Fibroblast of skin of left quadriceps (primary cell): ENCODE data around the gene KLK6.

Experiments used
- DNase-seq, 2 experiments: peaks; one replicate each; pipeline ENCODE4 v3.0.0-alpha.2; 2013; ENCODE audit warnings: low read depth in 2 of 2

The KLK6 gene

GRCh38 chr19:50952910-50953309, 16.5 kb downstream of the KLK6 start, which contains the start of gene KLK5:
KLK5 (minus strand) TSS chr19:50953038; CDS start chr19:50952657, 381 bp downstream.
- no peak for DNase-seq

DNA sequence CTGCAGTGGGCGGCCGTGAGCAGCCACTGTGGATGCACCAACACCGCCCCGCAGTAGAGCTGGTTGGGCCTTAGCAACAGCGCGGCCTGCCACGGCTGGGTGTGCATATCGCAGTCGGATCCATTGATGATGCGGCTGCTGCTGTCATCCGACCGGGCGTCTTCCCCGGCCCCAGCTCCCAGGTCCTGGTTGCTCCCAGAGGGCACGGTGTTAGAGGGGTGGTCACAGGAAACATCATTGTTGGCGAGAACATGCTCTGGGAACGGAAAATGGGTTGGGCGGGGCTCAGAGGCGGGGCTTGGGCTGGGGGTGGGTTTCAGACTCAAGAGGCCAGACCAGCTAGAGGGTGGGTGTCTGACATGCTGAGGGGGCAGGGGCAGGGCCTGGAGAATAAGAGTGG, 19.5 kb downstream of the KLK6 start:
- no peak for DNase-seq

DNA sequence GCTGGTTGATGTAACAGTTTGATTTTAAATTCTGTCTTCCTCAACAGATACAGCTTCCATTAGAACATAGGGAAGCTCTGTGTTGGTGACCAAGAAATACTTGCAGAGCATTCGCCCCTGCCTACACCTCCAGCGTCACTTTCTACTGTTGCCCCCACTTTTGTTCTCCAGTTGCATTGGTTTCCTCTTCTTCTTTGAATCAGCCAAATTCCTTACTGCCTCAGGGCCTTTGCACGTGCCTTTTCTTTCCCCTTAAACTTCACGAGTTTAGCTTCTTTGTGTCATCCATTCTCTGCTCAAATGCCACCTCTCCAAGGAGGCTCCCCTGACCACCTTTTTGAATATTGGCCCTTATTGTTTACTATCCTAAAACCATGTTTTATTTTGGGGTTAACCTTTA, 22.3 kb downstream of the KLK6 start:
- no peak for DNase-seq

GRCh38 chr19:50944795-50945194, 24.6 kb downstream of the KLK6 start:
- no peak for DNase-seq

- no peak for DNase-seq
Observed at GRCh38 chr19:50943074-50943828, 26.1 kb downstream of the KLK6 start.

GRCh38 chr19:50939596-50939995, 29.8 kb downstream of the KLK6 start:
- no peak for DNase-seq

- no peak for DNase-seq
Observed at GRCh38 chr19:50933640-50934039, 35.8 kb downstream of the KLK6 start.

DNA sequence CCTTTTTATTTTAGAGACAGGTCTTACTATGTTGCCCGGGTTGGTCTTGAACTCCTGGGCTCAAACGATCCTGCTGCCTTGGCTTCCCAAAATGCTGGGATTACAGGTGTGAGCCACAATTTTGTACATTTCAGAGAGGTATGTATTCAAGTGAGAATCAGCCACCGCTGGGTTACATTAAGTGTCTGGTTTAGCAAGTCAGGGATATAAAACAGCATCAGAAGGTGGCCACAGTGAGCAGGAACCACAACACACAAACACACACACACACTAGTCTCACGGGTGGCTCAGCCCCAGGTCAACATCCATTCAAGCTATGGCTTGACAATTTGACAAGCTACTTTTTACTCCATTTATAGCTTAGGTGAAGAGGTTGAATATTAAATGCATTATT, 36.7 kb downstream of the KLK6 start:
- no peak for DNase-seq

GRCh38 chr19:50932018-50932689, 37.2 kb downstream of the KLK6 start:
- no peak for DNase-seq

GRCh38 chr19:50931023-50931422, 38.4 kb downstream of the KLK6 start:
- no peak for DNase-seq

DNA sequence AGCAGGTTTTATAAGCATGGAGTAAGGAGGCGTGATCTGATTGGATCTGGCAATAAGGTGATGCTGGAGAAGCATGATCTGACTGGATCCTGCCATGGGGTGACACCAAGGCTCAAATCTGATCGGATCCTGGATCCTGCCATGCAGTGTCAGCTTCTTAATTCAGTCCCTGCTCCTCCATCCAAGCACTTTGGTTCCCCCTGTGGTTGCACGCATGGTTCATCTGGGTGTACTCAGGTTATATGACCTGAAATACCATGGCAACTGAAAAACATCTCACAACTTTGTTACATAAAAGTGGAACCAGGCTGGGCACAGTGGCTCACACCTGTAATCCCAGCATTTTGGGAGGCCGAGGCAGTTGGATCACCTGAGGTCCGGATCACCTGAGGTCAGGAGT, 40.6 kb downstream of the KLK6 start:
- DNase-seq: no peak

- no peak for DNase-seq
Observed at GRCh38 chr19:50926144-50926543, 43.2 kb downstream of the KLK6 start.

DNA sequence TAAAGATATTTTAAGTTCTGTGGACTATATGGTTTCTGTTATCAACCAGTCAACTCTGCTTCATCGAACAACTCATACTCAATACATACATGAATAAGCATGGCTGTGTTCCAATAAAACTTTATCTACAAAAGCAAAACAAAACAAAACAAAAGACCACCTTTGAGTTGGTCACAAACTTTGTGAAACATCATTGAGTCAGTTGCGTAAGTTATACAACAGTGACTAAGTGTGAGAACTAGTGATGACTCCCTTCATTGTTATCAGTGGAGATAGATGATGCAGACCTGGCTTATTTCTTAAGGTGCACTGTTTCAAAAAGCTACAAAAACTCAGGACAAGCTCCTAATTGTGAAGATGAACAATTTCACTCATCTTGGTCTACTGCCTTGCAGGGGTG, 43.7 kb downstream of the KLK6 start:
- DNase-seq: no peak

GRCh38 chr19:50924586-50924985, 44.8 kb downstream of the KLK6 start:
- no peak for DNase-seq

- DNase-seq: peak; percentile 31 to 32
Observed at GRCh38 chr19:50922317-50922853, 47.0 kb downstream of the KLK6 start.

- DNase-seq: no peak
Observed at GRCh38 chr19:50921426-50922316, 47.7 kb downstream of the KLK6 start.

DNA sequence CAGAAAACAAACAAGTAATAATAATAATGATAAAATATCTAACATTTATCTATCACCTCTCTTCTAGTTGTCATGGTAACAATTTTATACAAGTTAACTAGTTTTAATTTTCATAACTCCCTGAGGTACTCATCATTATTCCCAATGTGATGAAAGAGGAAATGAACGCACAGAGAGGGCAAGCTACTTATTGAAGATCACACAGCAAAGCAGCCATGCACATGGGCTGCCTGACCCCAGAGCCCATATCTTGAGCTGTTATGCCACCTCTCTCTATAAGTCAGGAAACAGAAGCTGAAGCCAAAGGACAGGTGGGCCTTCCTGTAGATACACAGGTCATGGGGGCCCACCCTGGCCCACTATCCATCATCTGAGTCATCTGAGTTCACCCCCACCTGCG, 53.3 kb downstream of the KLK6 start:
- no peak for DNase-seq

DNA sequence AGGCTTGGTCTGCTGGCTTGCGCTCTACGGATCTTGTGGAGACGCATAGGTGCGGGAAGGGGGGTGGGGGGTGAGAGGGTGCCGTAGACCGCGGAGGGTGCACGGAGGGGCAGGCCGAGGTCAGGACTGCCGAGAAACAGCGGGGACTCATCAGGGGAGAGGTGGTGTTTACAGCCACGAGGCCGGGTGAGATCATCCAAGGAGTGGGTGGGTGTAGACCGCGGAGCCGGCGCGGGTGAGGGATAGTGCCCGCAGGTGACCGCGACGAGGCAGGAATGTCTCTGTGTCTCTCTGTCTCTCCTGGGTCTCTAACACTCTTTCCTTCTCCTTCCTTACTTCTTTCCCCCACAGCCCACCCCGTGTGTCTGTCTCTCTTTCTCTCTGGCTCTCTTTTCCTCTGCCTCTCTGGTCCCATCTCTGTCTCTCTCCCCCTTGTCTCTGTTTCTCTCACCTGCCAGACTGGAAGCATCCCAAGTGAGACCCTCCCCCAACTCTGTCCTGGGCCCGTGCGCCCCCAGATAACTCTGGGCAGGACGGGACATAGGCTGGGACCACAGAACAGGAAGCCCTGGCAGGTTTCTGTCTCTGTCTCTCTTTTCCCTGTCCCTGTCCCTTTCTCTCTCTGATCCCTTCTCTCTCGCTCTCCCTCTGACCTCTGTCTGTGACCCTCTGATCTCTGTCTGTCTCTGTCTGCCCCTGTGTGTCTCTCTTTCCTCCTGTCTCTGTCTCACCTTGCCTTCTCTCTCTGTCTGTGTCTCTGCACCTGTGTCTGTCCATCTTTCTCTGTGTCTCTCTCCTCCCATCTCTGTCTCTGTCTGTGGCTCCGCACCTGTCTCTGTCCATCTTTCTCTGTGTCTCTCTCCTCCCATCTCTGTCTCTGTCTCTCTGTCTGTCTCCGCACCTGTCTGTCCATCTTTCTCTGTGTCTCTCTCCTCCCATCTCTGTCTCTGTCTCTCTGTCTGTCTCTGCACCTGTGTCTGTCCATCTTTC, 56.4 kb downstream of the KLK6 start:
- no peak for DNase-seq

DNA sequence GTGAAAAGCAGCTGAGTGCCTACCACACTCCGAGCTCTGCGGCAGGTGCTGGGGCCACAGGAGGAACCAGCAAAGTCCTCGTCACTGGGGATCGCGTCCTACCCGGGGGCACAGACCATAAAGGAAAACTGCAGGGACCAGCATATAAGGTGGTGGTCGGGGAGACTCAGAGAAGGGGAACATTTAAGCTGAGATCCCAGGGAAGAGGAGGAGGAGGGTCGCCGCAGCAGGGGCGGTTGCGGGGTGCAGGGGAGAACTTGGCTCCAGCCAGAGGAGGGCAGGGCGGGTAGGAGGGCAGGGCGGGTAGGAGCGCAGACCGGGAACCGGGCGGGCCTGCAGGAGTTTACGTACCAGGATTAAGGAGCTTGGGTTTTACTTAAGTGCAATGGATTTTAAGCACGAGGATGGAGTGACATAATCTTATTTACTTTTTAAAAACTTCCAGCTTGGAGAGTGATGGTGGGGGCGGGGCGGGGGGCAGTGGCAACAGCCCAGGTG, 57.2 kb downstream of the KLK6 start:
- DNase-seq: no peak

DNA sequence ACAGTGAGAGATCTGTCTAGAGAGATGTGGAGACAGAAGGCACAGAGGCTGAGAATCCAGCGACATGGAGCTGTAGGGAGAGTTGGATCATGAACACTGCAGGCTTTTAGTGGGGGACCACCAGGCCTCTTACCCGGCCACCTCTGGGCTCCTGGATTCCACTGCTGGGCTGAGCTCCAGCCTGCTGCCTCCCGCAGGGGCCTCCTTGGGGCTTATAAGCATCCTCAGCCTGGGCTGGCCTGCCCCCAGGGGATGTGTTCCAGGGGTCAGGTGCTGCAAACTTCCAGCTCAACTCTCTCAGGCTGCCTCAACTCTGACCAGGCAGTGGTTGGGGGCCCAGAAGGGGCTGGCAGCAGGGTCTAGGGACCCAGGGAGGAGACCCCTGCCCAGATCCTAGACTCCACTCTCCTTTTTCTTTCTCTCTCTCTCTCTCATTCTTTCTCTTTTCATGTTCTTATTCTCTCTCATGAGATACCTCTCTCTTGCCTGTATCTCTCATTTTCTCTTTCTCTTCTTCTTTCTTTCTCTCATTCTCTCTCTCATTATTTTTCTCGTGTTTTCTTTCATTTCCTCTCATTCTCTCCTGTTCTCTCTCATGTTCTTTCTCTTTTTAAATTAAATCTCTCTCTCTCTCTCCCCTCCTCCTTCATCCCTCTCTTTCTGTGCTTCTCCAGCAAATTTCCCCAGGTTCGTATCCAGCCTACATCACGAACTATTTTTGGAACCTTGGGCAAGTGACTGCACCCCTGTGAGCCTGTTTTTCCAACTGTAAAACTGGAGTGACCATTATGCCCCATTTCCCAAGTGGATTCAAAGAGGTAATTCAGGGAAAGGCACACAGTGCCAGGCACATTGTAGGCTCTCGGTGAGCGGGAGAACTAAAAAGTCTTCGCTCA, 57.9 kb downstream of the KLK6 start, which contains the start of gene KLK4:
KLK4 (minus strand) TSS at position 190 of the 896 bp plus-strand sequence. CDS start 657 bp downstream, outside the sequence.
- no peak for DNase-seq
